Measurements from ENCODE around the gene PRDM16.

DNA sequence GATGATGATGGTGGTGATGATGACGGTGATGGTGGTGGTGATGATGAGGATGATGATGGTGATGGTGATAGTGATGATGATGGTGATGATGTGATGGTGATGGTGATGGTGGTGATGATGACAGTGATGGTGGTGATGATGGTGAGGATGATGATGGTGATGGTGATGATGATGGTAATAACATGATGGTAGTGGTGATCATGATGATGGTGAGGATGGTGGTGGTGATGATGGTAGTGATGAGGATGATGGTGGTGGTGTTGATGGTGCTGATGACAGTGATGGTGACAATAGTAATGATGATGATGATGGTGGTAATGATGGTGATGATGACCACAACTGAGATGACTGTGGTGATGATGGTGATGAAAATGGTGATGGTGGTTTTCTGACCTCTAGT, 42.9 kb upstream of the PRDM16 start:
- TF ChIP-seq CTCF (conservative IDR thresholded peaks at IDR 0.05; ENCODE audit: low read length) = no peak
- TF ChIP-seq EZH2phosphoT487 (IDR thresholded peaks at IDR 0.05; ENCODE audit: borderline replicate concordance) = no peak
